AG04450 (cell line): ENCODE measurements around the gene SUN5. TPM values are rescaled to one million over a fixed set of nuclear protein-coding genes. Genes with fewer than 3 reads are reported as not detected.

ENCODE experiments used
- polyA plus RNA-seq: library from polyadenylated mRNA; depleted of rRNA; stranded (reverse); fragments of >200 nt; gene quantifications from 2 replicates; pipeline ENCODE4 v1.2.3, GENCODE V29; 2011; rRNA removed

The SUN5 gene
- polyA plus RNA-seq, 1 experiment = not detected

Other genes starting within 250 kb of the SUN5 start
- 1.8 and 1.9 TPM in 2 replicates for gene DNMT3B, start 242.0 kb downstream of the SUN5 start, polyA plus RNA-seq
- 112 and 128 TPM in 2 replicates for gene MAPRE1, start 184.5 kb downstream of the SUN5 start, polyA plus RNA-seq
- gene EFCAB8, start 145.5 kb downstream of the SUN5 start, polyA plus RNA-seq = not detected in 2 replicates
- not detected in 2 replicates for gene BPIFB2, start 3.3 kb upstream of the SUN5 start, polyA plus RNA-seq
- not detected in 2 replicates for gene BPIFB6, start 27.2 kb upstream of the SUN5 start, polyA plus RNA-seq
- gene BPIFB3, start 49.5 kb upstream of the SUN5 start, polyA plus RNA-seq = not detected in 2 replicates
- not detected in 2 replicates for gene BPIFB4, start 75.2 kb upstream of the SUN5 start, polyA plus RNA-seq
- not detected in 2 replicates for gene BPIFA2, start 163.7 kb upstream of the SUN5 start, polyA plus RNA-seq
- not detected in 2 replicates for gene BPIFA3, start 212.9 kb upstream of the SUN5 start, polyA plus RNA-seq
- not detected in 2 replicates for gene BPIFA1, start 231.6 kb upstream of the SUN5 start, polyA plus RNA-seq